Activated B cell treated with CpG ODN at 0.5 μM for 24 hours (primary cell): ENCODE data around the gene MAN1A1. TPM values are rescaled to one million over a fixed set of nuclear protein-coding genes. Genes with fewer than 3 reads are reported as not detected.

Experiments used
- ATAC-seq: fragments of 200-7000 bp; cut with Tn5 transposase; one replicate; pipeline ENCODE4 v1.10.0; 2021; ENCODE audit warnings: low read depth, mild to moderate bottlenecking, moderate library complexity
- CTCF ChIA-PET: fragments of 350-600 bp; sonication (Branson Sonifier 250); formaldehyde crosslinking; loops from one replicate; lab custom pipeline; 2021; ENCODE audit warnings: antibody characterized with exemption; lab: Charles Lee
- POLR2A ChIA-PET: fragments of 350-600 bp; sonication (Branson Sonifier 250); formaldehyde crosslinking; loops from one replicate; lab custom pipeline; 2021; ENCODE audit warnings: antibody characterized with exemption; lab: Charles Lee
- DNase-seq: peaks from one replicate; pipeline ENCODE4 v3.0.0; 2022
- H3K27ac Mint-ChIP-seq: one replicate; pipeline ENCODE4 v1.8.0; 2020; ENCODE audit warnings: mixed read lengths
- H3K27me3 Mint-ChIP-seq: one replicate; pipeline ENCODE4 v1.8.0; 2021; ENCODE audit warnings: mixed read lengths
- H3K36me3 Mint-ChIP-seq: one replicate; pipeline ENCODE4 v1.8.0; 2021; ENCODE audit warnings: low read depth, mixed read lengths
- H3K4me1 Mint-ChIP-seq: one replicate; pipeline ENCODE4 v1.8.0; 2021; ENCODE audit warnings: mixed read lengths
- H3K4me3 Mint-ChIP-seq: one replicate; pipeline ENCODE4 v1.8.0; 2020; ENCODE audit warnings: mild to moderate bottlenecking, mixed read lengths
- H3K9me3 Mint-ChIP-seq: one replicate; pipeline ENCODE4 v1.8.0; 2020; ENCODE audit warnings: mixed read lengths
- CTCF ChIP-seq: fragments of 200-600 bp; IDR thresholded peaks from one replicate; pipeline ENCODE4 v1.8.0; 2022; ENCODE audit warnings: antibody characterized with exemption, mild to moderate bottlenecking
- intact Hi-C: fragments of 100-400 bp; cut with micrococcal nuclease; formaldehyde crosslinking; loops from one replicate; pipeline ENCODE4 v1.15.1; 2024
- total RNA-seq: library from RNA; stranded (reverse); gene quantifications from 2 replicates; pipeline ENCODE4 v1.2.3, GENCODE V29; 2022

The MAN1A1 gene
- total RNA-seq, 1 donor from 2014 or later = 18.1 TPM

DNA sequence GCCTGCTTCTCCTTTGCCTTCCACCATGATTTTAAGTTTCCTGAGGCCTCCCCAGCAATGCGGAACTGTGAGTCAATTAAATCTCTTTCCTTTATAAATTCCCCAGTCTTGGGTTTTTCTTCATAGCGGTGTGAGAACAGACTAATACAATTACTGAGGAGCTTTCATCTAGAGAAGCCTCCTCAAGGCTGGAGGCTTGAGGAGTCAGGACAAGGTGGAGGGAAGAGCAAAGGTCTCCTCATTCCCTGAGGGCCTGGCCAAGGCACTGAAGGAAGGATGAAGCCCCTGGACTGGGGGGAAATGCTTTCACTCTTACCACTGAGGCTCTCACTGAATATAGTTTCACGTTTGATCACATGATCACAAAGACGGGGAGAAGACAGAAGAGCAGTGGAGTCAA is 118.2 kb downstream of the MAN1A1 start:
- Mint-ChIP-seq H3K27ac (no peak overlapping the region), H3K36me3 (peaks cover 26% of the 10 kb centered on the region), H3K4me3 (no peak overlapping the region), H3K4me1 (no peaks in the 10 kb centered on the region), H3K9me3 (no peaks in the 10 kb centered on the region), H3K27me3 (no peaks in the 10 kb centered on the region)
- no peak for ATAC-seq
- intact Hi-C loops = no loop called here
- ChIA-PET CTCF (no interaction called here), POLR2A (no interaction called here)
- TF ChIP-seq CTCF = no peak
- no peak for DNase-seq

GRCh38 chr6:119230160-119230559 is 119.4 kb downstream of the MAN1A1 start:
- CTCF ChIA-PET = no interaction called here

GRCh38 chr6:119227377-119227776 is 122.2 kb downstream of the MAN1A1 start:
- Mint-ChIP-seq H3K36me3 (peaks cover 15% of the 10 kb centered on the region), H3K27ac (no peak overlapping the region), H3K4me1 (peaks cover 4% of the 10 kb centered on the region), H3K4me3 (no peak overlapping the region), H3K27me3 (no peaks in the 10 kb centered on the region), H3K9me3 (no peaks in the 10 kb centered on the region)
- no peak for TF ChIP-seq CTCF
- CTCF ChIA-PET = no interaction called here
- ATAC-seq = no peak
- POLR2A ChIA-PET = no interaction called here
- DNase-seq = no peak
- intact Hi-C loops = no loop called here

More at GRCh38 chr6:119230160-119230559, 119.4 kb downstream of the MAN1A1 start:
- no peak overlapping the region for H3K27ac Mint-ChIP-seq
- H3K4me1 Mint-ChIP-seq = peaks cover 4% of the 10 kb centered on the region
- no peak overlapping the region for H3K4me3 Mint-ChIP-seq
- H3K36me3 Mint-ChIP-seq = peaks cover 20% of the 10 kb centered on the region
- no peaks in the 10 kb centered on the region for H3K27me3 Mint-ChIP-seq
- no peak for TF ChIP-seq CTCF
- ATAC-seq (no peak), DNase-seq (no peak)
- intact Hi-C loops = no loop called here
- POLR2A ChIA-PET = no interaction called here
- H3K9me3 Mint-ChIP-seq = no peaks in the 10 kb centered on the region

DNA sequence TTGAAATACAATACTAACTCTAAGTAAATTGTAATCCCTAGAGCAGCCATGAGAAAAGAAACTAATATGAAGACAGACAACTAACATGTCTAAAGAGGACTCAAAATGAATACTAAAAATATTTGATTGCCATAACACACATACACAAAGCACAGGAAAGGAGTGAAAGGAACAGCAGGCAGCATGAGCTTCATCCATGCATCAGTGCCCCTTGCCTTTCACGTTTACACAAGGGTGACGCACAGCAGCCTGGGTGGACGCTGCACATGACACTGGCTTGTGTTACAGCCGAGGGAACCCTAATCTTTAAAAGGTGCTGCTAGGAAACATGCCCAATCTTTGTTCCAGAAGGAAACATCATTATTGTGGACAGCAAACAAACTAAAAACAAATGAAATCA is 123.5 kb downstream of the MAN1A1 start:
- Mint-ChIP-seq H3K4me3 (no peak overlapping the region), H3K27ac (no peak overlapping the region), H3K4me1 (peaks cover 4% of the 10 kb centered on the region), H3K36me3 (peaks cover 9% of the 10 kb centered on the region), H3K27me3 (no peaks in the 10 kb centered on the region), H3K9me3 (no peaks in the 10 kb centered on the region)
- ATAC-seq = peak; percentile 45
- ChIA-PET POLR2A (no interaction called here), CTCF (no interaction called here)
- no peak for TF ChIP-seq CTCF
- DNase-seq = no peak
- intact Hi-C loops = no loop called here

DNA sequence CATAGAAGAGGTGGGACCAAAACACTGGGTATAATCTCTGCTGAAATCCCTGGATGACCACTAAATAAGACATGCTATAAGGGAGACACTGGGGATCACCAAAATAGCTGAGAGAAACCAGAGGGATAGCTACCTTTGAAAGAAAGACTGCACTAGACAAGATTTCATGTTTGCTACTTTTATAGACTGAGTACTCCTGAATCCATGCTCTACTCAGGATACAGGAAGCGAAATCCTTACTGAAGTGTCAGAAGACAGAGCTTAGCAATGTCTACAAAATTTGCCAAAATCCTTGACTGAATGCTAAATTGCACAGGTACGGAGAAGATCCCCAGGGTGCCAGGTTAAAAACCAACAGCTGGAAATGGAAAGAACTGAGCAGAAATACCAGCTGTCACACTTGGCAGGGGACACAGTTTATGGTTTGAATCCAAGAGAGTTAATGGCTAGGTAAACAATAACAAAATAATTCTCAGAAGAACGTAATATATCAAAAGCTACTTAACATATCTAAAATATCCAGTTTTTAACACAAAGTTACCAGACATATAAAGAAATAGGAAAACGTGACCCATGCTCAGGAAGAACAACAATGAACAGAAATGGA is 125.4 kb downstream of the MAN1A1 start:
- ATAC-seq = no peak
- CTCF ChIA-PET = no interaction called here
- no peaks in the 10 kb centered on the region for H3K9me3 Mint-ChIP-seq

More for the DNA sequence above, 125.4 kb downstream of the MAN1A1 start:
- Mint-ChIP-seq H3K27me3 (no peaks in the 10 kb centered on the region), H3K4me3 (no peak overlapping the region), H3K27ac (no peak overlapping the region), H3K36me3 (peaks cover 2% of the 10 kb centered on the region), H3K4me1 (peaks cover 4% of the 10 kb centered on the region)
- intact Hi-C loops = loop anchor here (5.0 kb wide), 1 partner anchor 858 kb away; no protein-coding TSS in a partner anchor
- DNase-seq = no peak
- TF ChIP-seq CTCF = no peak
- POLR2A ChIA-PET = interaction anchor here (0.6 kb wide), 1 partner anchor 505 kb away, joined by 3 read pairs; no protein-coding TSS in a partner anchor
